Measurements from ENCODE around the gene NBL1.

The NBL1 gene

GRCh38 chr1:19684677-19685076, 40.6 kb downstream of the NBL1 start:
- no peak overlapping the region for H3K27ac Mint-ChIP-seq

GRCh38 chr1:19685994-19686393, 41.9 kb downstream of the NBL1 start:
- Mint-ChIP-seq H3K4me1 (ENCODE audit: low read depth) (peaks cover 2% of the 10 kb centered on the region), H3K4me3 (no peak overlapping the region), H3K36me3 (ENCODE audit: low read depth) (peaks cover 24% of the 10 kb centered on the region), H3K9me3 (peaks cover 11% of the 10 kb centered on the region), H3K27me3 (ENCODE audit: low read depth) (no peaks in the 10 kb centered on the region), H3K27ac (no peak overlapping the region)

More at GRCh38 chr1:19684677-19685076, 40.6 kb downstream of the NBL1 start:
- H3K9me3 Mint-ChIP-seq: peaks cover 4% of the 10 kb centered on the region
- H3K4me1 Mint-ChIP-seq (ENCODE audit: low read depth): peaks cover 2% of the 10 kb centered on the region
- H3K27me3 Mint-ChIP-seq (ENCODE audit: low read depth): no peaks in the 10 kb centered on the region
- H3K36me3 Mint-ChIP-seq (ENCODE audit: low read depth): peaks cover 13% of the 10 kb centered on the region
- no peak overlapping the region for H3K4me3 Mint-ChIP-seq

DNA sequence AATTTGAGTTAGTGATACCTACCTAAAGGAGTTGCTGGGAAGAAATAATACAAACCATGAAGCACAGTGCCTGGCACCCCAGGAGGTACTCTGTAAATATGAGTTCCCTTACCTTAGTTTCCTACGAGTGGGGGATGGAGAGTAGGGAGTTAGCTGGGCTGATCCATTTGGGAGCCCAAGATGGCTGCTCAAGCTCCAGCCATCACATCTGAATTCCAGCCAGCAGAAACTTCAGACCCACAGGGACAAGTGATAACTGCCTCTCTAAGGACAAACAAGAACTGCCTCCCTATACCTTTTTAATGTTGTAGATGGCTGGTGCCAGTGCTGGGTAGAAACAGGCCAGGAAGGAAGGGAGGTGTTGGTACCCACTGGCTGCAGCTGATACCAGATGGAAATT, 43.3 kb downstream of the NBL1 start:
- Mint-ChIP-seq H3K27me3 (ENCODE audit: low read depth) (no peaks in the 10 kb centered on the region), H3K36me3 (ENCODE audit: low read depth) (peaks cover 34% of the 10 kb centered on the region), H3K4me3 (no peak overlapping the region), H3K27ac (no peak overlapping the region), H3K4me1 (ENCODE audit: low read depth) (peaks cover 2% of the 10 kb centered on the region), H3K9me3 (peaks cover 14% of the 10 kb centered on the region)

DNA sequence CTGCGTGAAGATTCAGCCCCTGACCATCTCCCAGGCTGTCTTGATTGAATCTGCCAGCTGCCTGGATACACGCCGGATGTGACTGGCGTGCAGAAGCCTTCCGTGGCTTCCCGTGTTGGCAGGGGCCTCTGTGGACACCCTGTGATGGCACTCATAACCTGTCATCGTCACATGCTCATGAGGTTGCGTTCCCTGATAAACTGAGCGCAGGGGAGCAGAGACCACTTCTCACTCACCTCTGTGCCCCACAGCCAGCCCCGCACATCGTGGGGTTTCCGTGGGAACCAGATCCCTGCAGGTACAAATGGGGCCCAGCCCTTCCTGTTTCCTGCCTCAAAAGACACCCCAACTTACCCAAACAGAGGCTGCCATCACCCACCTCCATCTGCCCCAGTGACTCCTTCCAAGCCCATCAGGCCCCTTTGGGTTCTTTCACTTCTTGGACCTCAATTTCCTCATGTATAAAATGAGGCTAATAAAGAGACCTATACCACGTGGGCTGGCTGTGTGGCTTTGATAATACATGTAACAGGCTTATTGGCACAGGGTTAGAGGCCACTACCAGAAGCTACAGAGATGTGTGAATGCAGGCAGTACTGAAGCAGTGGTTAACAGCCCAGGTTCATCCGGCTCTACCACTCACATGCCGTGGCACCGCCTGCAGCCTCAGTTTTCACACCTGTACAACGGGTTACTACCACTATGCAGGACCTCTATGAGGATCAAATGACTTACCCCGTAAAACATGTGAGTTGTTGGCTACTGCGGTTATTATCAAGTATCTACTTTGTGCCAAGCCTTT, 44.1 kb downstream of the NBL1 start:
- H3K4me3 Mint-ChIP-seq: no peak overlapping the region
- no peak overlapping the region for H3K27ac Mint-ChIP-seq
- peaks cover 2% of the 10 kb centered on the region for H3K4me1 Mint-ChIP-seq (ENCODE audit: low read depth)
- peaks cover 14% of the 10 kb centered on the region for H3K9me3 Mint-ChIP-seq
- H3K27me3 Mint-ChIP-seq (ENCODE audit: low read depth): no peaks in the 10 kb centered on the region
- H3K36me3 Mint-ChIP-seq (ENCODE audit: low read depth): peaks cover 34% of the 10 kb centered on the region

GRCh38 chr1:19689085-19689757, 45.1 kb downstream of the NBL1 start:
- Mint-ChIP-seq H3K27ac (no peak overlapping the region), H3K4me3 (no peak overlapping the region), H3K36me3 (ENCODE audit: low read depth) (peaks cover 34% of the 10 kb centered on the region), H3K4me1 (ENCODE audit: low read depth) (peaks cover 2% of the 10 kb centered on the region), H3K9me3 (peaks cover 14% of the 10 kb centered on the region), H3K27me3 (ENCODE audit: low read depth) (no peaks in the 10 kb centered on the region)

- no peak overlapping the region for H3K27ac Mint-ChIP-seq
- H3K27me3 Mint-ChIP-seq (ENCODE audit: low read depth): no peaks in the 10 kb centered on the region
- peaks cover 14% of the 10 kb centered on the region for H3K9me3 Mint-ChIP-seq
- H3K4me1 Mint-ChIP-seq (ENCODE audit: low read depth): peaks cover 2% of the 10 kb centered on the region
- no peak overlapping the region for H3K4me3 Mint-ChIP-seq
- peaks cover 34% of the 10 kb centered on the region for H3K36me3 Mint-ChIP-seq (ENCODE audit: low read depth)
Measured at GRCh38 chr1:19689856-19690255, 45.7 kb downstream of the NBL1 start.

GRCh38 chr1:19690342-19690741, 46.2 kb downstream of the NBL1 start:
- Mint-ChIP-seq H3K27ac (no peak overlapping the region), H3K27me3 (ENCODE audit: low read depth) (no peaks in the 10 kb centered on the region), H3K4me3 (no peak overlapping the region), H3K9me3 (peaks cover 14% of the 10 kb centered on the region), H3K36me3 (ENCODE audit: low read depth) (peaks cover 34% of the 10 kb centered on the region), H3K4me1 (ENCODE audit: low read depth) (peaks cover 2% of the 10 kb centered on the region)

DNA sequence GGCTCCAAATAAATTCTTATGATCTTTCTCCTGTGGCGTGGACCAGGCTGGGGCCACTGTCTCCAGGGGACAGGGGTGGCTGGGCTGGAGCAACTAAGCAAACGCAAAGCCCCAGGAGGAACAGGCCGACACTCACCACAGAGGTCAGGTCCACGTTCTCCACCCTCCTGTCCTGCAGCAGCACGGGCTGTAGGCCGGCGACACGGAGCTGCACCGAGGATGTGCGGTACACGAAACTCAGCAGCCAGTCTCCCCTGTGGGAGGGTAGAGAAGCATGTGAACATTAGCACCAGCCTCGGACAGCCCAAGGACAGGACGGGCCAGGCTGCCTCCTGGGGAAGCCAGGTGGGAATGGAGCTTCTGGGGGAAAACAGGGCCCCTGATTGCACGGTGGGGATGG, 50.2 kb downstream of the NBL1 start:
- no peaks in the 10 kb centered on the region for H3K27me3 Mint-ChIP-seq (ENCODE audit: low read depth)
- no peaks in the 10 kb centered on the region for H3K4me1 Mint-ChIP-seq (ENCODE audit: low read depth)
- no peak overlapping the region for H3K4me3 Mint-ChIP-seq
- peaks cover 22% of the 10 kb centered on the region for H3K36me3 Mint-ChIP-seq (ENCODE audit: low read depth)
- peaks cover 10% of the 10 kb centered on the region for H3K9me3 Mint-ChIP-seq
- H3K27ac Mint-ChIP-seq: no peak overlapping the region

- Mint-ChIP-seq H3K36me3 (ENCODE audit: low read depth) (peaks cover 14% of the 10 kb centered on the region), H3K27me3 (ENCODE audit: low read depth) (no peaks in the 10 kb centered on the region), H3K27ac (no peak overlapping the region), H3K4me3 (no peak overlapping the region), H3K9me3 (peaks cover 3% of the 10 kb centered on the region), H3K4me1 (ENCODE audit: low read depth) (no peaks in the 10 kb centered on the region)
Measured at GRCh38 chr1:19695772-19696171, 51.7 kb downstream of the NBL1 start.

DNA sequence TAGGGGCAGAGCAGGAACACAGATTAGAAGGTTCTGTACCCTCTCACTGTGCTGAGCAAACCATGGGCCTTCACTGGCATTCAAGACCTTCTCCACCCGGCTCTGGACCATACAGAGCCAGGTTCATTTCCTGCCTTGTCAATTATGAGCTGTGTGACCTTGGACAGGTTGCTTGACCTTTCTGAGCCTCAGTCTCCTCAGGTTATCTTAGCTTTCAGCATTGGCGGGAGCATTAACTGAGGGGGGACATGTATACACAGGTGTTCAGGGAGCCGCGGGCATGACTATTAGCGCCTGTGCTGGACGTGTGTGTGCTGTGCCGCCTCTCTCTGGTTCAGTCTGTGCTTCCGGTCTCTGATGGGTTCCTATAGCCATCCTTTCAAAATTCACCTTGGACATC, 52.7 kb downstream of the NBL1 start:
- Mint-ChIP-seq H3K27ac (no peak overlapping the region), H3K4me3 (no peak overlapping the region), H3K27me3 (ENCODE audit: low read depth) (no peaks in the 10 kb centered on the region), H3K4me1 (ENCODE audit: low read depth) (no peaks in the 10 kb centered on the region), H3K9me3 (no peaks in the 10 kb centered on the region), H3K36me3 (ENCODE audit: low read depth) (peaks cover 6% of the 10 kb centered on the region)

DNA sequence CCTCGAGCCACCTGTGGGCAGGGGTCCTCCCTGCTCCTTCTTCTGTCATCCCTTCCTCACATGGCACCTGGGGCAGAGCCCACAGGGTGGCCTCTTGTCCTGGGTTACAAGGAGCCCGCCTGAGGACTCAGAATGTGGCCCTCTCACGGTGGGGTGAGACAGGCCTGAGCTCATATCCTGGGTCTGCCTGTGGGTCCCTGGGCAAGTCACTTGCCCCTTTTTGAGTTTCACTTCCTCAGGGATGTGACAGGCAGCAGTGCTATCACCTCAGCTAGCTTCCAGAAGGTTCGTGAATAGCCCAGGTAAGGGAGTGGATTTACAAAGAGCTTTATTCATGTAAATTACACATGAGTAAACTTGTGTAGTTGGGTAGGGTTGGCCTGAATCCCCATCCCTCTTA, 54.1 kb downstream of the NBL1 start:
- no peaks in the 10 kb centered on the region for H3K4me1 Mint-ChIP-seq (ENCODE audit: low read depth)
- H3K27me3 Mint-ChIP-seq (ENCODE audit: low read depth): no peaks in the 10 kb centered on the region
- no peak overlapping the region for H3K27ac Mint-ChIP-seq
- no peaks in the 10 kb centered on the region for H3K9me3 Mint-ChIP-seq
- H3K36me3 Mint-ChIP-seq (ENCODE audit: low read depth): peaks cover 2% of the 10 kb centered on the region
- H3K4me3 Mint-ChIP-seq: no peak overlapping the region

DNA sequence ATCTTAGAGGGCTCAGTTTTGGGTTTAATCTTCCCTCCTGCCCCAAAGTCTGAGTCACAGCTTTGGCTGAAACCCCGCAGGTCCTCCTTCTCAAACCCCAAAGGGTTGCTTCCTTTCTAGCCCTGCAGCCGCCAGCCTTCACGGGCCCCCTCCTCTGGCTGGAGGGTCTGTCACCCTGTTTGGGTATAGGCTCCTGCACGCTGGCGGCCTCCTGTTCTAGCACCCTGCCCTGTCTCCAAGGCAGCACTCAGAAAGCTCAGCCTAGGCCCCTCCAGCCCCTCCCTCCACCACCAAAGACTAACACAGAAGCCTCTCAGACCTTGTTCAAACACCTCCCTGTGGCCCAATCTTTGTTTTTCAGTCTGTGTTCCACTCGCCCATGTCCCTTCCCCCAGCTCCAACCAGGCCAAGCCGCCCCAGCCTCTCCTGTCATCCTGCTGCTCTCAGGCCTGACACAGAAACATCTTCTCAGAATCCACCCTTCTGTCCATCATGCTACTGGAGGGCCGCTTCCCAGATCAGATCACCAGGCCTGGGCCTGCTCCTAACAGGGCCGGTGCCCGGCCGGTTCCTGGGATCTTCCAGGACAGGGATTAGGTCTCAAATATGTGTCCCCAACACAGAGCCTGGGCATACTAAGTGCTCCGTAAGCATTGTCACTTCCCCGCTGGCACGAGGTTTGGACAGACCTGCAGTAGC, 56.1 kb downstream of the NBL1 start:
- Mint-ChIP-seq H3K4me3 (no peak overlapping the region), H3K9me3 (no peaks in the 10 kb centered on the region), H3K4me1 (ENCODE audit: low read depth) (no peaks in the 10 kb centered on the region), H3K27me3 (ENCODE audit: low read depth) (no peaks in the 10 kb centered on the region), H3K36me3 (ENCODE audit: low read depth) (peaks cover 2% of the 10 kb centered on the region), H3K27ac (no peak overlapping the region)

DNA sequence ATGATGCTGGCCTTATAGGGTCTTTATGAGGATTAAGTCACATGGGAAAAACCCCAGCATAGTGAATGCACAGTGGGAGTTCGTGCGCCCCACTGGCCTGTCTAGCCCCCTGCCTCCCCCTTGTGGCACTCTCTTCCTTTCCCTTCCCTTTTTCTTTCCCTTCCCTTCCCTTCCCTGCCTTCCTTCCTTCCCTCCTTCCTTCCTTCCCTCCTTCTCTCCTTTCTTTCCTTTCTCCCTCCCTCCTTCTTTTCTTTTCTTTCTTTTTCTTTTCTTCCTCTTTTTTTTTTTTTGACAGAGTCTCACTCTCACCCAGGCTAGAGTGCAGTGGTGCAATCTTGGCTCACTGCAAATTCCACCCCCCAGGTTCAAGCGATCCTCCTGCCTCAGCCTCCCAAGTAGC, 59.2 kb downstream of the NBL1 start:
- Mint-ChIP-seq H3K4me1 (ENCODE audit: low read depth) (no peaks in the 10 kb centered on the region), H3K9me3 (no peaks in the 10 kb centered on the region), H3K36me3 (ENCODE audit: low read depth) (peaks cover 2% of the 10 kb centered on the region), H3K27ac (no peak overlapping the region), H3K27me3 (ENCODE audit: low read depth) (no peaks in the 10 kb centered on the region), H3K4me3 (no peak overlapping the region)

- peaks cover 3% of the 10 kb centered on the region for H3K4me1 Mint-ChIP-seq (ENCODE audit: low read depth)
- H3K4me3 Mint-ChIP-seq: no peak overlapping the region
- peaks cover 2% of the 10 kb centered on the region for H3K36me3 Mint-ChIP-seq (ENCODE audit: low read depth)
- H3K9me3 Mint-ChIP-seq: no peaks in the 10 kb centered on the region
- H3K27me3 Mint-ChIP-seq (ENCODE audit: low read depth): no peaks in the 10 kb centered on the region
- H3K27ac Mint-ChIP-seq: no peak overlapping the region
Measured at GRCh38 chr1:19704247-19705113, 60.4 kb downstream of the NBL1 start.

Measured in T-helper 1 cell treated with Interleukin-12 subunit alpha and Interleukin-12 subunit beta and Interleukin-4 antibody, amounts not matched to agents 30 μg/mL and 1 μg/mL, for 36 hours (primary cell).